Naive thymus-derived CD4-positive, alpha-beta T cell (primary cell): ENCODE results near the gene MTHFD1. TPM values are rescaled to one million over a fixed set of nuclear protein-coding genes. Genes with fewer than 3 reads are reported as not detected.

Experiments
- ATAC-seq: fragments of 150-1000 bp; cut with Tn5 transposase; 2 replicates; pipeline ENCODE4 v1.10.0; 2021; ENCODE audit warnings: mild to moderate bottlenecking, moderate library complexity
- CTCF ChIA-PET: fragments of 350-600 bp; sonication (Branson Sonifier 250); formaldehyde crosslinking; loops from one replicate; lab custom pipeline; 2021; ENCODE audit warnings: antibody characterized with exemption; lab: Charles Lee
- POLR2A ChIA-PET: fragments of 350-600 bp; sonication (Branson Sonifier 250); formaldehyde crosslinking; loops from one replicate; lab custom pipeline; 2021; ENCODE audit warnings: antibody characterized with exemption, inconsistent platforms; lab: Charles Lee
- DNase-seq, 9 donors: peaks; one replicate each; pipeline versions ENCODE4 v3.0.0 to v3.0.0-alpha.2; 2020 to 2022; ENCODE audit warnings: mixed read lengths in 1 of 9
- H3K27ac ChIP-seq: one replicate; pipeline ENCODE4 v1.7.0; 2013; ENCODE audit warnings: mild to moderate bottlenecking, low read depth, low read length, moderate library complexity
- H3K27me3 ChIP-seq, 2 donors: one replicate each; pipeline ENCODE4 v1.7.0; 2013; ENCODE audit warnings: low read length in 2 of 2, mild to moderate bottlenecking in 2 of 2, moderate library complexity in 2 of 2; ENCODE audit not compliant: control insufficient read depth in 2 of 2, insufficient read depth in 2 of 2
- H3K36me3 ChIP-seq, 3 experiments: 1 replicate in 2 of 3; 2 replicates in 1 of 3; pipeline ENCODE4 v1.7.0; 2013; ENCODE audit warnings: low read length in 3 of 3, mild to moderate bottlenecking in 3 of 3, moderate library complexity in 1 of 3; ENCODE audit not compliant: insufficient read depth in 3 of 3, control insufficient read depth in 2 of 3
- H3K4me1 ChIP-seq, 2 donors: one replicate each; pipeline ENCODE4 v1.7.0; 2013; ENCODE audit warnings: low read length in 2 of 2, mild to moderate bottlenecking in 2 of 2, moderate library complexity in 1 of 2; ENCODE audit not compliant: control insufficient read depth in 2 of 2, insufficient read depth in 2 of 2
- H3K4me3 ChIP-seq: 2 replicates; pipeline ENCODE4 v1.7.0; 2013; ENCODE audit warnings: mild to moderate bottlenecking, low read length
- H3K9me3 ChIP-seq, 3 experiments: 1 replicate in 2 of 3; 2 replicates in 1 of 3; pipeline ENCODE4 v1.7.0; 2013; ENCODE audit warnings: low read length in 3 of 3; ENCODE audit not compliant: control insufficient read depth in 2 of 3
- H3K27ac Mint-ChIP-seq, 9 donors: one replicate each; pipeline ENCODE4 v1.8.0; 2020 to 2022; ENCODE audit warnings: mixed read lengths in 9 of 9, mild to moderate bottlenecking in 8 of 9, moderate library complexity in 5 of 9, inconsistent platforms in 2 of 9
- H3K27me3 Mint-ChIP-seq, 5 donors: one replicate each; pipeline ENCODE4 v1.8.0; 2021 to 2022; ENCODE audit warnings: mixed read lengths in 5 of 5, mild to moderate bottlenecking in 1 of 5
- H3K36me3 Mint-ChIP-seq, 5 donors: one replicate each; pipeline ENCODE4 v1.8.0; 2020 to 2022; ENCODE audit warnings: mixed read lengths in 5 of 5, mild to moderate bottlenecking in 3 of 5, inconsistent platforms in 1 of 5
- H3K4me1 Mint-ChIP-seq, 7 donors: one replicate each; pipeline ENCODE4 v1.8.0; 2020 to 2022; ENCODE audit warnings: mixed read lengths in 7 of 7, mild to moderate bottlenecking in 3 of 7, inconsistent platforms in 1 of 7
- H3K4me3 Mint-ChIP-seq, 10 donors: one replicate each; pipeline ENCODE4 v1.8.0; 2020 to 2022; ENCODE audit warnings: mild to moderate bottlenecking in 10 of 10, mixed read lengths in 10 of 10, moderate library complexity in 6 of 10, inconsistent platforms in 2 of 10
- H3K9me3 Mint-ChIP-seq, 11 donors: one replicate each; pipeline ENCODE4 v1.8.0; 2020 to 2022; ENCODE audit warnings: mixed read lengths in 11 of 11, mild to moderate bottlenecking in 4 of 11, inconsistent platforms in 1 of 11, moderate library complexity in 1 of 11
- intact Hi-C, 2 donors: fragments of 100-400 bp; cut with micrococcal nuclease; formaldehyde crosslinking; loops; one replicate each; pipeline ENCODE4 v1.15.1; 2023
- polyA plus RNA-seq, 2 donors: library from polyadenylated mRNA; unstranded; fragments of 300-500 nt; fragmentation: Illumina TruSeq; gene quantifications; one replicate each; pipeline ENCODE4 v1.2.3, GENCODE V29; 2021
- total RNA-seq, 6 experiments: library from RNA in 5 of 6; stranded (reverse) in 5 of 6; gene quantifications; 1 replicate in 5 of 6; 2 replicates in 1 of 6; pipeline ENCODE4 v1.2.3 and lab custom pipeline; 2021 to 2026

MTHFD1 gene
- total and polyA plus RNA-seq, 7 experiments from 2014 or later: 28.0 to 189 (median 30.9) TPM

- ChIA-PET CTCF (interaction anchor here (1.3 to 2.7 kb wide), 3 partner anchors 9 to 23 kb away, joined by 5 to 9 read pairs (median 6); no protein-coding TSS in a partner anchor), POLR2A (interaction anchor here (1.0 to 15.8 kb wide), 4 partner anchors 9 to 27 kb away, joined by 3 to 157 read pairs (median 8); partner anchors contain the start of genes ZBTB1 and ZBTB25)
- ATAC-seq: no peak
- Histone ChIP-seq H3K27me3 (no peaks in the 10 kb centered on the region), H3K4me3 (no peak overlapping the region), H3K36me3 (peaks cover 15 to 51% (median 24%) of the 10 kb centered on the region in 3 experiments), H3K27ac (no peak overlapping the region), H3K4me1 (peaks cover 0 to 13% of the 10 kb centered on the region in 2 donors), H3K9me3 (no peaks in the 10 kb centered on the region)
- Mint-ChIP-seq H3K27me3 (no peaks in the 10 kb centered on the region), H3K36me3 (peaks cover 6 to 43% (median 23%) of the 10 kb centered on the region in 5 donors), H3K9me3 (no peaks in the 10 kb centered on the region), H3K4me3 (no peak overlapping the region), H3K4me1 (peaks cover 22 to 57% (median 42%) of the 10 kb centered on the region in 7 donors), H3K27ac (peak overlapping the region in 3 of 9 donors; percentile 6 to 81 (median 21))
- intact Hi-C loops: no loop called here
- no peak for DNase-seq
These were observed 100.5 kb downstream of the MTHFD1 start for GRCh38 chr14:64488590-64489099.

GRCh38 chr14:64491637-64492036 lies 103.5 kb downstream of the MTHFD1 start:
- ChIA-PET CTCF (interaction anchor here (0.9 kb wide), 1 partner anchor 19 kb away, joined by 4 read pairs; no protein-coding TSS in a partner anchor), POLR2A (interaction anchor here (0.6 to 15.8 kb wide), 3 partner anchors 12 to 17 kb away, joined by 3 to 157 read pairs (median 3); partner anchors contain the start of genes ZBTB1 and ZBTB25)
- Histone ChIP-seq H3K4me1 (peaks cover 1 to 28% of the 10 kb centered on the region in 2 donors), H3K9me3 (no peaks in the 10 kb centered on the region), H3K27me3 (no peaks in the 10 kb centered on the region), H3K36me3 (peaks cover 13 to 42% (median 22%) of the 10 kb centered on the region in 3 experiments), H3K27ac (no peak overlapping the region), H3K4me3 (no peak overlapping the region)
- Mint-ChIP-seq H3K27me3 (no peaks in the 10 kb centered on the region), H3K36me3 (peaks cover 6 to 51% (median 31%) of the 10 kb centered on the region in 5 donors), H3K4me3 (peak overlapping the region in 3 of 10 donors; percentile 30 to 68 (median 48)), H3K27ac (peak overlapping the region in 5 of 9 donors; percentile 40 to 76 (median 46)), H3K4me1 (peaks cover 42 to 77% (median 64%) of the 10 kb centered on the region in 7 donors), H3K9me3 (no peaks in the 10 kb centered on the region)
- no peak for ATAC-seq
- intact Hi-C loops: no loop called here
- DNase-seq: no peak

GRCh38 chr14:64493455-64493854 lies 105.3 kb downstream of the MTHFD1 start:
- H3K9me3 ChIP-seq: no peaks in the 10 kb centered on the region
- intact Hi-C loops: loop anchor here in 1 of 2 donors (1.0 kb wide), 1 partner anchor 10 kb away; the partner anchor contains the start of gene ZBTB25
- peaks cover 8 to 41% of the 10 kb centered on the region in 2 donors for H3K4me1 ChIP-seq
- DNase-seq (no peak), ATAC-seq (no peak)
- peaks cover 5 to 24% (median 5%) of the 10 kb centered on the region in 3 experiments for H3K36me3 ChIP-seq
- H3K27me3 Mint-ChIP-seq: no peaks in the 10 kb centered on the region
- H3K4me3 ChIP-seq: no peak overlapping the region
- ChIA-PET CTCF (interaction anchor here (1.3 kb wide), 2 partner anchors 16 to 19 kb away, joined by 4 read pairs; no protein-coding TSS in a partner anchor), POLR2A (interaction anchor here (0.9 to 15.8 kb wide), 2 partner anchors 10 to 54 kb away, joined by 3 to 157 read pairs; partner anchors contain the start of genes ZBTB1 and ZBTB25)
- no peak overlapping the region for H3K27ac ChIP-seq
- H3K9me3 Mint-ChIP-seq: no peaks in the 10 kb centered on the region
- H3K27ac Mint-ChIP-seq: peak overlapping the region in 6 of 9 donors; percentile 23 to 71 (median 68)
- peak overlapping the region in 9 of 10 donors; percentile 0 to 68 (median 41) for H3K4me3 Mint-ChIP-seq
- H3K27me3 ChIP-seq: no peaks in the 10 kb centered on the region
- peaks cover 52 to 82% (median 71%) of the 10 kb centered on the region in 7 donors for H3K4me1 Mint-ChIP-seq
- peaks cover 6 to 48% (median 39%) of the 10 kb centered on the region in 5 donors for H3K36me3 Mint-ChIP-seq

- H3K36me3 ChIP-seq: peaks cover 0 to 12% (median 5%) of the 10 kb centered on the region in 3 experiments
- H3K36me3 Mint-ChIP-seq: peaks cover 6 to 44% (median 39%) of the 10 kb centered on the region in 5 donors
- H3K9me3 ChIP-seq: no peaks in the 10 kb centered on the region
- ATAC-seq (no peak), DNase-seq (no peak)
- no peaks in the 10 kb centered on the region for H3K27me3 ChIP-seq
- peaks cover 16 to 56% of the 10 kb centered on the region in 2 donors for H3K4me1 ChIP-seq
- no peak overlapping the region for H3K27ac ChIP-seq
- H3K9me3 Mint-ChIP-seq: no peaks in the 10 kb centered on the region
- no peaks in the 10 kb centered on the region for H3K27me3 Mint-ChIP-seq
- peak overlapping the region in 4 of 9 donors; percentile 10 to 84 (median 62) for H3K27ac Mint-ChIP-seq
- ChIA-PET CTCF (interaction anchor here (0.8 to 3.4 kb wide), 4 partner anchors 8 to 16 kb away, joined by 3 to 13 read pairs (median 8); no protein-coding TSS in a partner anchor), POLR2A (interaction anchor here (0.6 to 15.8 kb wide), 3 partner anchors 8 to 16 kb away, joined by 3 to 157 read pairs (median 3); partner anchors contain the start of genes ZBTB1 and ZBTB25)
- peak overlapping the region in 4 of 10 donors; percentile 1 to 76 (median 36) for H3K4me3 Mint-ChIP-seq
- H3K4me3 ChIP-seq: no peak overlapping the region
- intact Hi-C loops: no loop called here
- peaks cover 61 to 94% (median 86%) of the 10 kb centered on the region in 7 donors for H3K4me1 Mint-ChIP-seq
These were observed 107.1 kb downstream of the MTHFD1 start for GRCh38 chr14:64495252-64495651.

- intact Hi-C loops: loop anchor here in 1 of 2 donors (1.0 kb wide), 1 partner anchor 15 kb away; no protein-coding TSS in a partner anchor
- H3K4me3 Mint-ChIP-seq: peak overlapping the region in 8 of 10 donors; percentile 37 to 77 (median 66)
- H3K4me1 Mint-ChIP-seq: peaks cover 59 to 88% (median 71%) of the 10 kb centered on the region in 7 donors
- Histone ChIP-seq H3K27me3 (no peaks in the 10 kb centered on the region), H3K36me3 (peaks cover 0 to 7% (median 5%) of the 10 kb centered on the region in 3 experiments), H3K9me3 (no peaks in the 10 kb centered on the region), H3K4me3 (no peak overlapping the region), H3K4me1 (peaks cover 31 to 57% of the 10 kb centered on the region in 2 donors), H3K27ac (peak overlapping the region; percentile 4)
- POLR2A ChIA-PET: interaction anchor here (0.6 to 15.8 kb wide), 7 partner anchors 6 to 418 kb away, joined by 3 to 157 read pairs (median 5); partner anchors contain the start of genes ZBTB1 and ZBTB25
- H3K9me3 Mint-ChIP-seq: no peaks in the 10 kb centered on the region
- no peaks in the 10 kb centered on the region for H3K27me3 Mint-ChIP-seq
- H3K36me3 Mint-ChIP-seq: peaks cover 0 to 34% (median 30%) of the 10 kb centered on the region in 5 donors
- no peak for ATAC-seq
- CTCF ChIA-PET: interaction anchor here (0.6 to 3.4 kb wide), 6 partner anchors 10 to 153 kb away, joined by 3 to 13 read pairs (median 6); no protein-coding TSS in a partner anchor
- DNase-seq: peak in 1 of 9 donors; percentile 17
- H3K27ac Mint-ChIP-seq: peak overlapping the region in 8 of 9 donors; percentile 43 to 86 (median 77)
These were observed 108.6 kb downstream of the MTHFD1 start for GRCh38 chr14:64496764-64497163.

GRCh38 chr14:64500088-64500487 lies 111.9 kb downstream of the MTHFD1 start:
- peaks cover 37 to 39% of the 10 kb centered on the region in 2 donors for H3K4me1 ChIP-seq
- ChIA-PET CTCF (interaction anchor here (0.6 kb wide), 1 partner anchor 19 kb away, joined by 3 read pairs; no protein-coding TSS in a partner anchor), POLR2A (interaction anchor here (1.3 to 6.5 kb wide), 4 partner anchors 10 to 30 kb away, joined by 3 to 157 read pairs (median 21); no protein-coding TSS in a partner anchor)
- DNase-seq (no peak), ATAC-seq (no peak)
- no peaks in the 10 kb centered on the region for H3K27me3 ChIP-seq
- peaks cover 0 to 3% (median 0%) of the 10 kb centered on the region in 11 donors for H3K9me3 Mint-ChIP-seq
- peak overlapping the region; percentile 99 for H3K27ac ChIP-seq
- intact Hi-C loops: loop anchor here in 1 of 2 donors (5.0 kb wide), 2 partner anchors 33 to 53 kb away; partner anchors contain the start of gene AKAP5
- H3K4me1 Mint-ChIP-seq: peaks cover 41 to 62% (median 52%) of the 10 kb centered on the region in 7 donors
- H3K27me3 Mint-ChIP-seq: peaks cover 0 to 3% (median 0%) of the 10 kb centered on the region in 5 donors
- H3K4me3 Mint-ChIP-seq: peak overlapping the region; percentile 72 to 100 (median 90)
- peaks cover 0 to 8% (median 3%) of the 10 kb centered on the region in 3 experiments for H3K36me3 ChIP-seq
- peaks cover 0 to 26% (median 15%) of the 10 kb centered on the region in 5 donors for H3K36me3 Mint-ChIP-seq
- no peak overlapping the region for H3K4me3 ChIP-seq
- H3K9me3 ChIP-seq: no peaks in the 10 kb centered on the region
- H3K27ac Mint-ChIP-seq: peak overlapping the region; percentile 80 to 100 (median 99)
